GM20000 (cell line): ENCODE data around the gene HSD17B11.
"Not testable (repeated sequence)": the region's sequence is repeated elsewhere in the genome, so short reads cannot be mapped to it uniquely, and the experiment has no call there.

ENCODE experiments used
- DNase-seq: peaks from one replicate; pipeline ENCODE4 v3.0.0; 2012; ENCODE audit warnings: low spot score
- CTCF ChIP-seq: IDR thresholded peaks from 2 replicates; pipeline ENCODE4 v1.5.1; 2012; ENCODE audit warnings: mild to moderate bottlenecking, control low read depth; ENCODE audit errors: extremely low read depth, missing control alignments

Gene HSD17B11

GRCh38 chr4:87410679-87411078 is 19.7 kb upstream of the HSD17B11 start:
- no peak for TF ChIP-seq CTCF
- DNase-seq: no peak

DNA sequence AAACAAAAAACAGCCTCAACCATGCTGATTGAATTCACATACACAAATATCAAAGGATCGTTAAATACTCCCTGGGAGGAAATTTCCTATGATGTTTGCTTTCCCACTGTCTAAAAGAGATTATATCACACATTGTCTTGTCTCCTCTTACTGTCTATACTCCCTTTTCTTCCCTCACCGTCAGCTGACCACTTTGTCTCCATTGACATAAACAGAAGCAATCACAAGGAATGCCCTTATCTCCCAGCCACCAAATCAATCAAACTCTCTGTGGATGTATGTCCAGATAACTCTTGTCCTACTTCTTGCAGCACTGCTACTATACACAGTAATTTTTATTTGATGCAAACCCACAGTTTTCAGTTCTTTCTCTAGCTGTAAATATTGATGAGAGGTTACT is 19.2 kb upstream of the HSD17B11 start:
- DNase-seq: no peak
- TF ChIP-seq CTCF: no peak

DNA sequence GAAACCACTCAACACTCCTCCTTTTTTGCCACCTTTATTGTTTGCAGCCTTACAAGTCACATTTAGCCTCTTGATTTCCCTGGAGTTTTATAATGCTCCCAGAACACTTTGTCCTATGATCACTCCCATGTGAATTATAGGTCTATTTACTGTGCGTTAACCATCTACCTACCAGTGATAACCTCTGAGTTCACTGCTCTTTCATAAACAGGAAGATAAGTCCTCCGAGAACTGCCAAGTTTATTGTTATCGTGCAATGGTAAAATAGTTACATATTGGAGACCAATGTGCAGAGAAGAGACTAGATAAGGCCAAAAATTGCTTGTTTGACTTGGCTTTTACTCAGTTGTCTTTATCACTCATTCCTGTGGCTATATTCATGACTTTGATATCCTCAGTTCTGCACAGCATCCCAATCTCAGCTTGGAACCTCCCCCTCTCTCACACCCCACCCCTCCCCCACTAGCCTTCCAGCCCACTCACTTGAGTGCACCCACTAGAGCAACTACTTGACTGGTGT is 18.5 kb upstream of the HSD17B11 start:
- DNase-seq: no peak
- TF ChIP-seq CTCF: no peak

DNA sequence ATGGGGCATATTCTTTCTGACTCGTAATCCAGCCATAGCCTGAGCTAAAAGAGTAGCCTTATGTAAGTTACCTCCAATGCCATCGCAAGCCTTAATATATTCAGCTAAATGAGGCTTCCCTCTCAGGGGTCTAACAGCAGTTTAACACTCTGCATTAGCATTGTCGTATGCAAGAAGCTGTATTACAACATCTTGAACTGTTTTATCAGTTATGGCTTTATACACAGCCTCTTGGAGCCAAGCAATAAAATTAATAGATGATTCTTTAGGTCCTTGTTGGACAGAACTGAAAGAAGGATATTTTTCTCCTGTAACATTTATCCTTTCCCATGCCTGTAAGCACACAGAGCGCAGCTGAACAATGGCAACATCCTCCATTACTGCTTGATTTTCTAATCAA is 15.9 kb upstream of the HSD17B11 start:
- DNase-seq: not testable (repeated sequence)

DNA sequence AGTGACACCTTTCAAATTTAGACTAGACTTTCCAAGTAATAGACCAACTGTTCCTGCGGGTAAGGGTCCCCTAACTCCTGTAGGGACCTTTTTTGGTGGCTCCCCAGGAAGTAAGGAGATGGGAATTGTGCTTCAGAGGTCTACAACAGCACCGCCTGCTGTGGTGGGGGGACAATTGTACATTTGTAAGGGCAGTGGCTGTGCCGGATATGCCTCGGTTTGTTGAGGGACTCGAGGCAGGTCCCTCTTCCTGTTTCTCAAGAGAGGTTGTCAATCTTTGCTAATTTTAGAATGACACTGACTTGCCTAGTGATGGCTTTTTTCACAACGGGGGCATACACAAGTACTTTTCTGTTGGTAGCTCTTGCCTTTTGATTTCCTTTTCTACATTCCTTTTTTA is 15.5 kb upstream of the HSD17B11 start:
- DNase-seq: no peak

DNA sequence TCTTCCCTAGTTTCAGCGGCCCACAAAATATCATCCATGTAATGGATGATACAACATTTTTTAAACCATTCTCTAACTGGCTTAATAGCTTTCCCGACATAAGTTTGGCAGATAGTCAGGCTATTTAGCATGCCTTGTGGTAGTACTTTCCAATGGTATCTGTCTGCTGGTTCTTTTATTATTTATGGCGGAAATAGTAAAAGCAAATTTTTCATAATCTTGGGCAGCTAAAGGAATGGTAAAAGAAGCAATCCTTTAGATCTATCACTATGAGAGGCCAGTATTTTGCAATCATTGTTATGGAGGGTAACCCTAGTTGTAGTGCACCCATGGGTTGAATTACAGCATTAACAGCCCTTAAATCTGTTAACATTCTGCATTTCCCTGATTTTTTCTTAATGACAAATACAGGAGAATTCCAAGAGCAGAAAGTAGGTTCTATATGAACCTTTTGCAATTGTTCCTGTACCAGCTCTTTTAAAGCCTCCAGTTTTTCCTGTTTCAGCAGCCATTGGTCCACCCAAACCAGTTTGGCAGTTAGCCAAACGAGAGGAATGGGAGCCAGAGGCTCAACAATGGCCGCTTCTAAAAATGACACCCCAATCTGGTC is 14.3 kb upstream of the HSD17B11 start:
- no peak for DNase-seq
- no peak for TF ChIP-seq CTCF

More for the DNA sequence above, 15.5 kb upstream of the HSD17B11 start:
- no peak for TF ChIP-seq CTCF

DNA sequence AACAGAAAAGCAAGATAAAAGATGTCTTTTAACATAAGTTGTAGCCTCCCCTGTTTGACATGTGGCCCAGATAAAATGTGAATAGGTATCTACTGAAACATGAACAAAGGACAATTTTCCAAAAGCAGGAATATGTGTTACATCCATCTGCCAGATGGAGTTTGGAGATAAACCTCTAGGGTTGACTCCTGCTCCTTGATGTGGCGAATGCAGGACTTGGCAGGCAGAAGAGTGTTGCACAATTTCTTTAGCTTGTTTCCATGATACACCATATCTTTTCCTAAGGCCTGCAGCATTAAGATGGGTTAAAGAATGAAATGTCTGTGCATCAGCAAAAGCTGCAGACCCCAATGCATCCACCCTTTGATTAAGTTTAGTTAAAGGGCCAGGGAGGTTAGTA is 12.7 kb upstream of the HSD17B11 start:
- not testable (repeated sequence) for DNase-seq

DNA sequence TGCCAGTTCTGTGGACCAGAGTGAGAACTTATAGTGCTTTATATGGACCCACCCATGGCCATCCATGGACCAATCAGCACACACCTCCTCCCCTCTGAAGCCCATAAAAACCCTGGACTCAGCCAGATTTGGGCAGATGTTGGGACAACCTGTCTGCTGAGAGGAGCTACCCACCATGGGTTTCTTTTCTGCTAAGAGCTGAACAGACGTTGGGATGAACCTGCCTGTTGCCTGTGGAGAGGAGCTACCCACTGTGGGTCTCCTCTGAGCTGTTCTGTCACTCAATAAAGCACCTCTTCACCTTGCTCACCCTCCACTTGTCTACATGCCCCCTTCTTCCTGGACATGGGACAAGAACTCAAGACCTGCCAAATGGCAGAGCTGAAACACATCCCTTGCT is 9.0 kb upstream of the HSD17B11 start:
- no peak for DNase-seq
- TF ChIP-seq CTCF: no peak
